Measurements from ENCODE around the gene ZNF267. TPM values are rescaled to one million over a fixed set of nuclear protein-coding genes. Genes with fewer than 3 reads are reported as not detected.
"Not testable (repeated sequence)": the region's sequence is repeated elsewhere in the genome, so short reads cannot be mapped to it uniquely, and the experiment has no call there.

Gene ZNF267
- total RNA-seq, 2 donors from 2014 or later, result 21.7 to 22.2 TPM

DNA sequence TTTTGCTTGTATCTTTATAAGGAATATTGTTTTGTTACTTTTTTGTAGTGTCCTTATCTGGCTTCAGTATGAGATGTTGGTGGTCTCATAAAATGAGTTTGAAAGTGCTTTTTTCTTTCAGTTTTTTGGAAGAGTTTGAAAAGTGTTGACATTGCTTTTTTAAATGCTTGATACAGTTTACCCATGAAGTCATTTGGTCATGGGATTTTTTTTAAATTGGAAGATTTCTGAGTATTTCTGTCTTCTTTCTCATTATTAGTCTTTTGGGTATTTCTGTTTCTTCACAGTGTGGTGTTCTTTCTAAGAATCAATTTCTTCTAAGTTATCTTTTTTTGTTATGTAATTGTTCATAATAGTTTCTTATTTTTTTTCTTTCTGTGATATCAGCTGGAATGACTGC lies 15.1 kb downstream of the ZNF267 start:
- Histone ChIP-seq H3K27me3 (ENCODE audit: control insufficient read depth, insufficient read depth, low read length, poor library complexity, severe bottlenecking) (no peaks in the 10 kb centered on the region), H3K36me3 (ENCODE audit: control insufficient read depth, insufficient read depth, low read length) (peaks cover 93% of the 10 kb centered on the region), H3K9me3 (ENCODE audit: control insufficient read depth, low read length) (peaks cover 51% of the 10 kb centered on the region), H3K4me1 (ENCODE audit: control insufficient read depth, insufficient read depth, low read length) (no peaks in the 10 kb centered on the region), H3K9ac (ENCODE audit: extremely low read depth, low read length, poor library complexity, severe bottlenecking) (no peak overlapping the region), H3K4me3 (ENCODE audit: low read length) (no peak overlapping the region), H3K27ac (ENCODE audit: low read depth, low read length) (no peak overlapping the region)
- no peaks in the 10 kb centered on the region for H3K4me1 Mint-ChIP-seq
- H3K9me3 Mint-ChIP-seq, result peaks cover 44% of the 10 kb centered on the region
- DNase-seq, result no peak
- H3K27me3 Mint-ChIP-seq (ENCODE audit: insufficient read depth), result no peaks in the 10 kb centered on the region
- TF ChIP-seq, protein P1, sequence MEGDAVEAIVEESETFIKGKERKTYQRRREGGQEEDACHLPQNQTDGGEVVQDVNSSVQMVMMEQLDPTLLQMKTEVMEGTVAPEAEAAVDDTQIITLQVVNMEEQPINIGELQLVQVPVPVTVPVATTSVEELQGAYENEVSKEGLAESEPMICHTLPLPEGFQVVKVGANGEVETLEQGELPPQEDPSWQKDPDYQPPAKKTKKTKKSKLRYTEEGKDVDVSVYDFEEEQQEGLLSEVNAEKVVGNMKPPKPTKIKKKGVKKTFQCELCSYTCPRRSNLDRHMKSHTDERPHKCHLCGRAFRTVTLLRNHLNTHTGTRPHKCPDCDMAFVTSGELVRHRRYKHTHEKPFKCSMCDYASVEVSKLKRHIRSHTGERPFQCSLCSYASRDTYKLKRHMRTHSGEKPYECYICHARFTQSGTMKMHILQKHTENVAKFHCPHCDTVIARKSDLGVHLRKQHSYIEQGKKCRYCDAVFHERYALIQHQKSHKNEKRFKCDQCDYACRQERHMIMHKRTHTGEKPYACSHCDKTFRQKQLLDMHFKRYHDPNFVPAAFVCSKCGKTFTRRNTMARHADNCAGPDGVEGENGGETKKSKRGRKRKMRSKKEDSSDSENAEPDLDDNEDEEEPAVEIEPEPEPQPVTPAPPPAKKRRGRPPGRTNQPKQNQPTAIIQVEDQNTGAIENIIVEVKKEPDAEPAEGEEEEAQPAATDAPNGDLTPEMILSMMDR (conservative IDR thresholded peaks at IDR 0.05), result no peak
- no peak overlapping the region for H3K27ac Mint-ChIP-seq
- H3K4me3 Mint-ChIP-seq, result no peak overlapping the region
- peaks cover 95% of the 10 kb centered on the region for H3K36me3 Mint-ChIP-seq (ENCODE audit: low read depth)

DNA sequence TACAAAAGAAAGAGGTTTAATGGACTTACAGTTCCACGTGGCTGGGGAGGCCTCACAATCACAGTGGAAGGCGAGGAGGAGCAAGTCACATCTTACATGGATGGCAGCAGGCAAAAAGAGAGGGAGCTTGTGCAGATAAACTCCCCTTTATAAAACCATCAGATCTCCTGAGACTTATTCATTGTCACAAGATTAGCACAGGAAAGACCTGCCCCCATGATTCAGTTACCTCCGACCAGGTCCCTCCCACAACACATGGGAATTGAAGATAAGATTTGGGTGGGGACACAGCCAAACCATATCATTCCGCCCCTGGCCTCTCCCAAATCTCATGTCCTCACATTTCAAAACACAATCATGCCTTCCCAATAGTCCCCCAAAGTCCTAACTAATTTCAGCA lies 18.5 kb downstream of the ZNF267 start:
- peaks cover 77% of the 10 kb centered on the region for H3K9me3 Mint-ChIP-seq
- WGBS, 2 experiments (ENCODE audit: insufficient coverage in 1 of 2, insufficient read length in 1 of 2), result 94 to 100% methylated on average over 4 of the region's 4 CpGs
- not testable (repeated sequence) for H3K4me1 Mint-ChIP-seq; H3K27ac ChIP-seq (ENCODE audit: low read depth, low read length); H3K4me1 ChIP-seq (ENCODE audit: control insufficient read depth, insufficient read depth, low read length); H3K27ac Mint-ChIP-seq; H3K4me3 ChIP-seq (ENCODE audit: low read length); DNase-seq; H3K4me3 Mint-ChIP-seq; H3K9ac ChIP-seq (ENCODE audit: extremely low read depth, low read length, poor library complexity, severe bottlenecking); H3K27me3 ChIP-seq (ENCODE audit: control insufficient read depth, insufficient read depth, low read length, poor library complexity, severe bottlenecking); H3K27me3 Mint-ChIP-seq (ENCODE audit: insufficient read depth)
- H3K36me3 ChIP-seq (ENCODE audit: control insufficient read depth, insufficient read depth, low read length), result peaks cover 96% of the 10 kb centered on the region
- H3K9me3 ChIP-seq (ENCODE audit: control insufficient read depth, low read length), result peaks cover 85% of the 10 kb centered on the region
- peaks cover 96% of the 10 kb centered on the region for H3K36me3 Mint-ChIP-seq (ENCODE audit: low read depth)

DNA sequence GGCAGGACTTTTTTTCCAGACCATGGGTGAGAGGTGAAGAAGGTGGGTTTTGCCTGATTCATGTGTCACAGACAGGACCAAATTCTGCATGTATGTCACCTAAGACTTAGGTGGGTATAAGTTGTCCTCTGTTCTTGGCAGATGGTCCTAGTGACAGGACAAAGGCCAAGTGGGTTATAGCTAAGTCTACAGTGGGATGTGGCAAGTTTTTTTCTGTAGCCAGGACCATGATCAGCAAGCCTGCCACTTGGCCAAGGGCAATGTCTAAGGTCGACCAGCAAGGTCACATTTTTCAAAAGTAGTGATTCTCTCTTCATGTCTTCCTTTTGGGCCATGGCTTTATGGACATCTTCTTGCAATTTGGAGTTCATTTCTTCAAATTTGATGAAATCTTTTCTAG lies 20.2 kb downstream of the ZNF267 start:
- Mint-ChIP-seq H3K27me3 (ENCODE audit: insufficient read depth) (no peaks in the 10 kb centered on the region), H3K27ac (no peak overlapping the region), H3K4me3 (no peak overlapping the region), H3K9me3 (peaks cover 92% of the 10 kb centered on the region), H3K4me1 (no peaks in the 10 kb centered on the region), H3K36me3 (ENCODE audit: low read depth) (peaks cover 97% of the 10 kb centered on the region)
- Histone ChIP-seq H3K9me3 (ENCODE audit: control insufficient read depth, low read length) (peaks cover 88% of the 10 kb centered on the region), H3K27ac (ENCODE audit: low read depth, low read length) (no peak overlapping the region), H3K36me3 (ENCODE audit: control insufficient read depth, insufficient read depth, low read length) (peaks cover 95% of the 10 kb centered on the region), H3K9ac (ENCODE audit: extremely low read depth, low read length, poor library complexity, severe bottlenecking) (no peak overlapping the region), H3K4me3 (ENCODE audit: low read length) (no peak overlapping the region), H3K4me1 (ENCODE audit: control insufficient read depth, insufficient read depth, low read length) (no peaks in the 10 kb centered on the region), H3K27me3 (ENCODE audit: control insufficient read depth, insufficient read depth, low read length, poor library complexity, severe bottlenecking) (no peaks in the 10 kb centered on the region)
- 88 to 98% methylated on average over 1 of the region's 1 CpG for WGBS, 2 experiments (ENCODE audit: insufficient coverage in 1 of 2, insufficient read length in 1 of 2)
- DNase-seq, result no peak
- TF ChIP-seq, protein P1 (conservative IDR thresholded peaks at IDR 0.05), result no peak

DNA sequence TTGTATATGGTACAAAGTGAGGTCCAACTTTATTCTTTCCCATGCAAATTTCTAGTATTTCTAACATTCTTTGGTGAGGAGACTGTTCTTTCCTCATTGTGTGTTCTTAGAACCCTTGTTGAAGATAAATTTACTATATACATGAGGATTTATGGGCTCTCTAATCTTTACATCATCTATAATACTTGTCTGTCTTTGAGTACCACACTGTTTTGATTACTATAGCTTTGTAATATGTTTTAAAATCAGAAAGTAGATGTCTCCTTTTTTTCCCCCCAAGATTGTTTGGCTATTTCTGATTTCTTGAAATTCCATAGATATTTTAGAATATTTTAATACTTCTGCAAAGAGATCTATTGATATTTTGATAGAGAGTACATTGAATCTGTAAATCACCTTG lies 23.7 kb downstream of the ZNF267 start:
- no peak for DNase-seq
- H3K27ac ChIP-seq (ENCODE audit: low read depth, low read length), result no peak overlapping the region
- H3K36me3 ChIP-seq (ENCODE audit: control insufficient read depth, insufficient read depth, low read length), result peaks cover 68% of the 10 kb centered on the region
- Mint-ChIP-seq H3K27me3 (ENCODE audit: insufficient read depth) (no peaks in the 10 kb centered on the region), H3K4me3 (no peak overlapping the region), H3K27ac (no peak overlapping the region), H3K4me1 (no peaks in the 10 kb centered on the region), H3K36me3 (ENCODE audit: low read depth) (peaks cover 83% of the 10 kb centered on the region), H3K9me3 (peaks cover 82% of the 10 kb centered on the region)
- H3K4me3 ChIP-seq (ENCODE audit: low read length), result no peak overlapping the region
- TF ChIP-seq, protein P1 (conservative IDR thresholded peaks at IDR 0.05), result no peak
- H3K9ac ChIP-seq (ENCODE audit: extremely low read depth, low read length, poor library complexity, severe bottlenecking), result no peak overlapping the region
- H3K9me3 ChIP-seq (ENCODE audit: control insufficient read depth, low read length), result peaks cover 54% of the 10 kb centered on the region
- H3K4me1 ChIP-seq (ENCODE audit: control insufficient read depth, insufficient read depth, low read length), result no peaks in the 10 kb centered on the region
- no peaks in the 10 kb centered on the region for H3K27me3 ChIP-seq (ENCODE audit: control insufficient read depth, insufficient read depth, low read length, poor library complexity, severe bottlenecking)
